Right hindlimb (tissue), 1 donor: ENCODE results near the gene PQBP1.

Experiments
- DNase-seq: peaks from one replicate; pipeline ENCODE4 v3.0.0-alpha.2; 2018

Gene PQBP1

GRCh38 chrX:48924270-48924669, 26.5 kb downstream of the PQBP1 start:
- DNase-seq = no peak

- DNase-seq = no peak
These were observed 29.4 kb downstream of the PQBP1 start for GRCh38 chrX:48927123-48927522.

GRCh38 chrX:48927736-48928382, 30.1 kb downstream of the PQBP1 start:
- no peak for DNase-seq

- DNase-seq = no peak
These were observed 36.0 kb downstream of the PQBP1 start for GRCh38 chrX:48933757-48934156.

- no peak for DNase-seq
These were observed 37.0 kb downstream of the PQBP1 start for GRCh38 chrX:48934581-48935300.

GRCh38 chrX:48935301-48935670, 37.6 kb downstream of the PQBP1 start:
- no peak for DNase-seq

GRCh38 chrX:48936429-48937053, 38.8 kb downstream of the PQBP1 start:
- no peak for DNase-seq

GRCh38 chrX:48937054-48937907, 39.6 kb downstream of the PQBP1 start:
- peak; percentile 27 for DNase-seq

- no peak for DNase-seq
These were observed 41.1 kb downstream of the PQBP1 start for GRCh38 chrX:48938721-48939425.

GRCh38 chrX:48939524-48940228, 41.9 kb downstream of the PQBP1 start:
- DNase-seq = no peak

- DNase-seq = no peak
These were observed 42.8 kb downstream of the PQBP1 start for GRCh38 chrX:48940404-48940955.

GRCh38 chrX:48942895-48943294, 45.2 kb downstream of the PQBP1 start:
- DNase-seq = no peak

GRCh38 chrX:48945517-48946348, 48.0 kb downstream of the PQBP1 start:
- peak; percentile 38 for DNase-seq

- DNase-seq = no peak
These were observed 50.9 kb downstream of the PQBP1 start for GRCh38 chrX:48948589-48948988.
